Lower leg skin (tissue), 3 donors: Measurements from ENCODE around the gene PTRHD1.

Experiments
- POLR2A ChIP-seq, 2 donors: fragments of 450-650 bp; IDR thresholded peaks; one replicate each; pipeline ENCODE4 v1.6.1; 2016 to 2017; ENCODE audit warnings: antibody characterized with exemption in 2 of 2, mild to moderate bottlenecking in 1 of 2, moderate library complexity in 1 of 2
- TF ChIP-seq, protein P1 (sequence below), 3 donors: fragments of 450-650 bp; IDR thresholded peaks; one replicate each; pipeline ENCODE4 v1.5.1; 2016; ENCODE audit warnings: antibody characterized with exemption in 3 of 3, mild to moderate bottlenecking in 3 of 3, moderate library complexity in 2 of 3

GRCh38 chr2:24806661-24807036 is 13.5 kb upstream of the PTRHD1 start:
- no peak for TF ChIP-seq POLR2A (IDR thresholded peaks at IDR 0.05)
- TF ChIP-seq, protein P1, sequence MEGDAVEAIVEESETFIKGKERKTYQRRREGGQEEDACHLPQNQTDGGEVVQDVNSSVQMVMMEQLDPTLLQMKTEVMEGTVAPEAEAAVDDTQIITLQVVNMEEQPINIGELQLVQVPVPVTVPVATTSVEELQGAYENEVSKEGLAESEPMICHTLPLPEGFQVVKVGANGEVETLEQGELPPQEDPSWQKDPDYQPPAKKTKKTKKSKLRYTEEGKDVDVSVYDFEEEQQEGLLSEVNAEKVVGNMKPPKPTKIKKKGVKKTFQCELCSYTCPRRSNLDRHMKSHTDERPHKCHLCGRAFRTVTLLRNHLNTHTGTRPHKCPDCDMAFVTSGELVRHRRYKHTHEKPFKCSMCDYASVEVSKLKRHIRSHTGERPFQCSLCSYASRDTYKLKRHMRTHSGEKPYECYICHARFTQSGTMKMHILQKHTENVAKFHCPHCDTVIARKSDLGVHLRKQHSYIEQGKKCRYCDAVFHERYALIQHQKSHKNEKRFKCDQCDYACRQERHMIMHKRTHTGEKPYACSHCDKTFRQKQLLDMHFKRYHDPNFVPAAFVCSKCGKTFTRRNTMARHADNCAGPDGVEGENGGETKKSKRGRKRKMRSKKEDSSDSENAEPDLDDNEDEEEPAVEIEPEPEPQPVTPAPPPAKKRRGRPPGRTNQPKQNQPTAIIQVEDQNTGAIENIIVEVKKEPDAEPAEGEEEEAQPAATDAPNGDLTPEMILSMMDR (IDR thresholded peaks at IDR 0.05), result no peak
